HL-60 (cell line): Measurements from ENCODE around the gene UNCX.

Experiments
- CTCF ChIP-seq: IDR thresholded peaks from one replicate; pipeline ENCODE4 v1.5.1; 2011; ENCODE audit warnings: low read length, control low read depth, inconsistent platforms; ENCODE audit not compliant: insufficient read depth
- POLR2AphosphoS5 ChIP-seq: IDR thresholded peaks from 2 replicates; pipeline ENCODE4 v1.6.1; 2012; ENCODE audit warnings: low read depth
- TF ChIP-seq, protein P1 (sequence below): IDR thresholded peaks from 2 replicates; pipeline ENCODE4 v1.6.1; 2012; ENCODE audit warnings: low read depth; ENCODE audit not compliant: insufficient replicate concordance

DNA sequence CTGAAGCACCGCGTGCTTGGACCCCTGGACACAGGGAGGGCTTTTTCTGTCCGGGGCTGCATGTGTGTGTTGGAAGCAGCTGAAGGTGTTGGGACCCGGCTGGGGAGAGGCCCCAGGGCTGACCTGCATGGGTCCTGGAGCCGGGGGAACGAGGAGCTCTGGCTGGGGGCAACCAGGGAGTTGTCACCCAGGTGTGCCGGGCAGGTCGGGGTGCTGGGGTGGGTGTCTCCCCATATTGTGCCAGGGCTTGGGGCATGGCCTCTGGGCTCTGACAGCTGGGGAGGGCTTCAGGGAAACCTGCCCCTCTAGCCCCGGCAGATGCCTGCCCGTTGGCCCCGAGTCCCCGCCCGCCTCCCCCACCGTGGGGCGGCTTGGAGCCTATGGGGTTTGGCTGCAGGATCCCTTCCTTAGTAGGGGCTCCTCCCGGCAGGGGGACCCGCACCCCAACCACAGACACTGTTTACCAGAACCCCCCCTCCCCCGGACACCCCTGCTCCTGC, 42.3 kb downstream of the UNCX start:
- TF ChIP-seq CTCF: no peak
- TF ChIP-seq, protein P1, sequence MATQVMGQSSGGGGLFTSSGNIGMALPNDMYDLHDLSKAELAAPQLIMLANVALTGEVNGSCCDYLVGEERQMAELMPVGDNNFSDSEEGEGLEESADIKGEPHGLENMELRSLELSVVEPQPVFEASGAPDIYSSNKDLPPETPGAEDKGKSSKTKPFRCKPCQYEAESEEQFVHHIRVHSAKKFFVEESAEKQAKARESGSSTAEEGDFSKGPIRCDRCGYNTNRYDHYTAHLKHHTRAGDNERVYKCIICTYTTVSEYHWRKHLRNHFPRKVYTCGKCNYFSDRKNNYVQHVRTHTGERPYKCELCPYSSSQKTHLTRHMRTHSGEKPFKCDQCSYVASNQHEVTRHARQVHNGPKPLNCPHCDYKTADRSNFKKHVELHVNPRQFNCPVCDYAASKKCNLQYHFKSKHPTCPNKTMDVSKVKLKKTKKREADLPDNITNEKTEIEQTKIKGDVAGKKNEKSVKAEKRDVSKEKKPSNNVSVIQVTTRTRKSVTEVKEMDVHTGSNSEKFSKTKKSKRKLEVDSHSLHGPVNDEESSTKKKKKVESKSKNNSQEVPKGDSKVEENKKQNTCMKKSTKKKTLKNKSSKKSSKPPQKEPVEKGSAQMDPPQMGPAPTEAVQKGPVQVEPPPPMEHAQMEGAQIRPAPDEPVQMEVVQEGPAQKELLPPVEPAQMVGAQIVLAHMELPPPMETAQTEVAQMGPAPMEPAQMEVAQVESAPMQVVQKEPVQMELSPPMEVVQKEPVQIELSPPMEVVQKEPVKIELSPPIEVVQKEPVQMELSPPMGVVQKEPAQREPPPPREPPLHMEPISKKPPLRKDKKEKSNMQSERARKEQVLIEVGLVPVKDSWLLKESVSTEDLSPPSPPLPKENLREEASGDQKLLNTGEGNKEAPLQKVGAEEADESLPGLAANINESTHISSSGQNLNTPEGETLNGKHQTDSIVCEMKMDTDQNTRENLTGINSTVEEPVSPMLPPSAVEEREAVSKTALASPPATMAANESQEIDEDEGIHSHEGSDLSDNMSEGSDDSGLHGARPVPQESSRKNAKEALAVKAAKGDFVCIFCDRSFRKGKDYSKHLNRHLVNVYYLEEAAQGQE: no peak
- TF ChIP-seq POLR2AphosphoS5: no peak
